ENCODE results near the gene XPO6.

XPO6 gene

DNA sequence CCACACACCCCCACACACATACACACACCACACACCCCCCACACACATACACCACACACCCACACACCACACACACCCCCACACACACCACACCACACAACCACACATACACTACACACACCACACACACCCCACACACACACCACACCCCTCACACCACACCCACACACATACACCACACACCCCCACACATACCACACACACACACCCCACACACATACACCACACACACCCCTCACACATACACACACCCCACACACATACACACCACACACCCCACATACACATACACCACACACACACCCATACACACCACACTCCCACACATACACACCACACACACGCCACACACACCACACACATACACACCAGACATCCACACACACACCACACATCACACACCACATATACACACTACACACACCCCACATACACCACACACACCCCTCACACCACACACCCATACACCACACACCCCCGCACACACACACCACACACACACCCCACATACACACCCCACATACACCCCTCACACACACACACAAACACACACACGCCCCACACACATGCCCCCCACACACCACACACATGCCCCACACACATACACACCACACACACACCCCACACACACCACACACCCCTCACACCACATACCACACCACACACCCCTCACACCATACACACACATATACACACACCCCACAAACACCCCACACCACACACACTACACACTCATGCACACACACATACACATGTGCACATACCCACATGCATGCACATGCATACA lies 122.4 kb downstream of the XPO6 start:
- DNase-seq (ENCODE audit: low read depth): no peak

DNA sequence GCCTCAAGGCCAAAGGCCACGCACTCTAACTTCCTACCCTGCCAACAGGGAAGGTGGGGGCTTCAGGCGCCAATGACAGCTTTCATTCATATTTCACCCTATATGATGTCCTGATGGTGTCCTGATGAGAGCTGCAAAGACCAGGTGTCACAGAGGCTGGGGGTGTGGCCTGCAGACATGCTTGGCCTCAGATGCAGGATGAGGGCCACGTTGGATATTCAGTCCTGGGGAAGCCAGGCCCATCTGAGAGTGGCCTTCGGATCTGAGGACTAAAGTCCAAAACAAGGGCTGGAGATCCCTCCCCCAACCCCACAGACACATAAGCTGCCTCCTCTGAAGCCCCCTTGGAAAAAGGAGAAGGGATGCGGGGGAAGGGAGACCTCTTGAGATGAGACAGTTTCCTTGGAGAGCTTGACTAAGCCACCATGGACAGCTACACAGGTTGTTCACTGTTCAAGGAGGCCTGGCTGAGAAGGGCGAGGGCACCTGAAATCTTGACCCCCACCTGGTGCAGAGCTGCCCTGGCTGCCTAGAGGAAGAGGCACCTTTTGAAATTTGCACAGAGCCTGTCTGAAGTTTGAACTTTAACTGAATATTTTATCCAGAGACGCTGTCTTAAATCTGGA lies 124.0 kb downstream of the XPO6 start:
- DNase-seq (ENCODE audit: low read depth): no peak

DNA sequence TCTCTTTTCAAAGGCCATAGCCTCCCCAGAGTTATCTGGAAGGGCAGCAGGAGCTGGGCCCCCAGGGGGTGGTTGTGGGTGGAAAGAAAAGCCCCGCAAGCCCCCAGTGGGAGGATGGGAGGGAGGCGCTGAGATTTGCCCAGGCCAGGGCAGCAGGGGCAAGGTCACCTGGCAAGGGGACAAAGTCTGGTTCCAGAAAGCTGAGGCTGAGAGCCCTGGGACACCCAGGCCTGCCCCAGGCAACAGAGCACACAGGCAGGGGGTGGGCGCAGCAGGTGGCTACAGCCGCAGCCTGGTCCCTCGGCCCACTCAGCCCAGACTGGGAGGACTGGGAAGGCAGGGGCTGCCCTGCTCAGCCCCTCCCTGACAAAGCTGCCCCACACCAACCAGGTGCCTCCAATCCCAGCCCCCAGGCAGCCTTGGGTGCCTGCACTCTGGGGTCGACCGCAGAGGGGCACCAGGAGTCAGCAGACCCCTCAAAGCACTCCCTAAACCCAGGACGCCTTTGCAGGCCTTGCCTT lies 124.6 kb downstream of the XPO6 start:
- DNase-seq (ENCODE audit: low read depth): no peak

DNA sequence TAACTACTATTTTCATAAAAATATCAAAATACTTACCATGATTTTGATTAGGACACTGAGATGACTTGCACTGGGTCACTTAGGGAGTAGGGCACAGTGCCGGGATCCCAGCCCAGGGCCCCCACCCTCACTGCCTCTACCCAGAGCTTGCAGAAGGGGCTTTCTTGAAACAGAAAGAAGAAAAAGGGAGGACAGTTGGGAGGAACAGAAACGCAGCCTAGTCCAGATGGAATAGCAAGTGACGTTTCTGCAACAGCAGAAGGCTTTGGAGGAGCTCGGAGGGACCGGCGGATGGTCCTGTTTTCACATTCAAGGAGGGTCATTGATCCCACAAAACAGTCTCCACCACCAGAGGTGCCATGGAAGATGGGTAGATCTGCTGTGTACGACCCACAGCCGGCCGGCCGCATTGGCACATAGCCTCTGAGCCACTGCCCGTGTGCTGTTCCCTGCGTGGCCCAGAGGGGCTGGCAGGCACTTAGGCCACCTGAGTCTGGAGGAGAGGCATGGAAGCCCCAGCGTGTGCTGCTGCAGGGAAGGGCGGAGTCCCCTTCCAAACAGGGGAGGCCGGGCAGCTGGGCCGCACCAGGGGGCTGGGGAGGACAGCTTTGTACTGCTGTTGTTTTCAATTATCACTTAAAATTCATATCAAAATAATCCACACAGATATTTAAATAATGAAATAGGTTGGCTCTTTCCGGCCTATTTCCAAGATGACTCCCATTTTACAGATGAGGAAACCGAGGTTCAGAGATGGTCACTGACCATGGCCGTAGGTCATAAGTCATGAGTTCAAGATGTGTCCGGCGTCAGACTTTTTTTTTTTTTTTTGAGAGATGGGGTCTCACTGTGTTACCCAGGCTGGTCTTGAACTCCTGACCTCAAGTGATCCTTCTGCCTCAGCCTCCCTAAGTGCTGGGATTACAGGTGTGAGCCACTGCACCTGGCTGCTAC lies 125.3 kb downstream of the XPO6 start:
- no peak for DNase-seq (ENCODE audit: low read depth)

DNA sequence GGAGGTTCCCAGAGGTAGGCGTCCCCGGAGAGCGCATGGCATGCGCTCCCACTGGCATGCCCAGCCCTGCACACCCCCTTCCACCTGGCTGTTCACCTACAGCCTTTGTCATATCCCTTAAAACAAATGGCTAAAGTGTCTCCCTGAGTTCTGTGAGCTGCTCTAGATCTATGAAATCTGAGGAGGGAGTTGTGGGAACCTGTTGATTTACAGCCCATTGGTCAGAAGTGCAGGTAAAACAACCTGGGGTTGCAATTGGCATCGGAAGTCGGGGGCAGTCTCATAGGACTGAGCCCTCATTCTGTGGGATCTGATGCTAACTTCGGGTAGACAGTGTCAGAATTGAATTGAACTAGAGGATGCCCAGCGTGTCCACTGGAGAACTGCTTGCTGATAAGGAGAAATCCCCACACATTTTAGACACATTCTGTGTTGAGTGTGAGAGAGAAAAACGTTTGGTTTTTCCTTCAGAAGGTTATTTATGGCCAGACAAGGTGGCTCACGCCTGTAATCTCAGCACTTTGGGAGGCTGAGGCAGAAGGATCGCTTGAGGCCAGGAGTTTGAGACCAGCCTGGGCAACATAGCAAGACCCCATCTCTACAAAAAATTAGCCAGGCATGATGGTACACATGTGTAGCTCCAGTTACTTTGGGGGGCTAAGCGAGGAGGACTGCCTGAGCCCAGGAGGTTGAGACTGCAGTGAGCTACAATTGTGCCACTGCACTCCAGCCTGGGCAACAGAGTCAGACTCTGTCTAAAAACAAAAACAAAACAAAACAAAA lies 126.2 kb downstream of the XPO6 start:
- DNase-seq (ENCODE audit: low read depth): no peak

DNA sequence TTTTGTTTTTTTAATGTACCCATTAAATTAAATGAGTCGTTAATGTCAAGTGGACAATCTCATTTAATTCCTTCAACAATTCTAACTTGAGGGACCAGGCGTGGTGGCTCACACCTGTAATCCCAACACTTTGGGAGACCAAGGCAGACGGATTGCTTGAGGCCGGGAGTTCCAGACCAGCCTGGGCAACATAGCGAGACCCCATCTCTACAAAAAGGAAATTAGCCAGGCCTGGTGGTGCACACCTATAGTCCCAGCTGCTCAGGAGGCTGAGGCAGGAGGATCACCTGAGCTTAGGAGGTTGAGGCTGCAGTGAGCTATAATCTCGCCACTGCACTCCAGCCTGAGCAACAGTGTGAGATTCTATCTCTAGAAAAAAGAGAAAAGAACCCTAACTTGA lies 127.6 kb downstream of the XPO6 start:
- DNase-seq (ENCODE audit: low read depth): no peak

DNA sequence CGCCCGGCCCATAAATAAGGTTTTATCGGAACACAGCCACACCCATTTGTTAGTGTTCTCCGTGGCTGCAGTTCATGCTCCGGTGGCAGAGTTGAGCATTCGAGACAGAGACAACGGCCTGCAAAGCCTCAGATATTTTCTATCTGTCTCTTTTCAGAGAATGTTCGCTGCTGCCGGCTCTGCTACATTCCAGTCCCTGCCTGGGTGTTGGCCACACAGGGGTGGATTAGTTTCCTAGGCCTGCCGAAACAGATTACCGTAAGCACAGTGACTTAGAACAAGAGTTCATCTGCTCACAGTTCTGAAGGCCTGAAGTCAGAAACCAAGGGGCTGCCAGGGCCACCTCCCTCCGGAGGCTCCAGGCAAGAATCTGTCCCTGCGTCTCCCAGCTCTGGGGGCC lies 129.1 kb downstream of the XPO6 start:
- peak; percentile 51 for DNase-seq (ENCODE audit: low read depth)

DNA sequence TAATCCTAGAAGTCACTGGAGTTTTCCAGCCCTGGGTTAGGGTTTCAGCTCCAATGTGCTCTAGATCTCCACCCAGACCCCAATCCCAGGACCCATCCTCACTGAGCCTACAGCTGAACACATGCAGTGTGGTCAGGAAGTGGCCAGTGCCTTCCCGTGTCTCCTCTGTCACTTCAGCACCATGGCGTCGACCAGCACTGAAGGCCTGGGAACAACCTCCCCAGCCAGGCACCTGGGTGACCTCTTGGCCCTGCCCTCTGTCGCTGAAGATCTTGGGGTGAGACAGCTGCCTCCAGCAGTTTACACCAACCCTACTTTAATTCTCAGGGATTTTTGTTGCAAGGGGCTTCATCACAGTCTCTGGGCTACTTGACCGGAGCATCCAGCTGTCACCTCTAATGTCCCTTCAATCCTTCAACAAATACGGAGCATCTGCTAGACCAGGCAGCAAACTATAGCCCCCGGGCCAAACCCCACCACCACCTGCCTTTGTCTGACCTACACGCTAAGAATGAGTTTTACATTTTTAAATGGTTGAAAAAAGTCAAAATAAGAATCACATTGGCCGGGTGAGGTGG lies 130.3 kb downstream of the XPO6 start:
- DNase-seq (ENCODE audit: low read depth): no peak

DNA sequence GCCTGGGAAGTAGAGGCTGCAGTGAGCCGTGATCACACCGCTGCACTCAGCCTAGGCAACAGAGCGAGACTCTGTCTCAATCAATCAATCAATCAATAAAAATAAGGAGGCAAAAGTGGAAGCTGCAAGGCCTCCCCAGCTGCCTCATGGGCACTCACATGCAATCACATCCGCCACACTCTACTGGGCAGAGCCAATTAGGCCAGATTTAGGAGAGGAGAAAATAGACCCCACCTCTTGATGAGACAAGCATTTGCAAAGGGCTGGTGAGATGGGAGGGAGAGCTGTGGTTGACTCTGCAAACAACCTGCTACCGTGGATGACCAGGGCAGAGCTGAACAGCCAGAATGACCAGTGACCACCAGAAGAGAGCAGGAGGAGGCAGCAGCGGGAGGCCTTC lies 133.5 kb downstream of the XPO6 start:
- DNase-seq (ENCODE audit: low read depth): no peak

DNA sequence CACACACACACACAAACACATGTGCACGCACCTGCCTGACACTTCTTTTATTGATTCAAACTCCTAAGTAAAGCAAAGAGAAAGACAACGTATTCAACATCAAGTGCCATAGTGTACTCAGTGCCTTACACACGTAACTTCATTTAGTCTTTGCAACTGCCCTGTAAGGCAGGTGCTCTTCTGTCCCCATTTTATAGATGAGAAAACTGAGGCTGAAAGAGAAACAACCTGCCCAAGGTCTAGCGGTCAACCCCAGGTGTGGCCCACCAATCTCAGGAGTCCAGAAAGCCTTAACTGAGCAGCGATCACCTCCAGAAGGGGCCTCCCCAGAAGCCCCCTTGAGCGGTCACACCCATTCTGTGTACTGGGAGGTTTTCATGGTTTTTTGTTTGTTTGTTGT lies 137.9 kb downstream of the XPO6 start:
- DNase-seq (ENCODE audit: low read depth): no peak

DNA sequence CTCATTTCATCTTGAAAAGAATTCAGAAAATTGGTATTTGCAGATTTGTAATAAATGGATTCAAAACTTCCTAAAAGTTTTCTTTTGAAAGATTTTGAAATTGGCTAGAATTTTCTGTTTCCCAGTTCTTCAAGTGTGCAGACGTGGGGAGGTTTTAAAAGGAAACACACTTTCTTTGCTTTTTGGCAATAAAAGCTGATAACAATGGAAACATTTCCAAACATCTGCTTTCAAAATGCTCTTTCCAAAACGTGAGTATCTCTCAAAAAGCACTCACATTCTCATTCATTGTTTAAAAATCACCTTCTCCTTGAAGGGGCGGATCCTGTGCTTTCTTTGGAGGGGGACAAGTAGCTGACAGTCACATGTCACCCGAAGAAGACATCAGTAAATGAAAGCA lies 139.7 kb downstream of the XPO6 start:
- no peak for DNase-seq (ENCODE audit: low read depth)

DNA sequence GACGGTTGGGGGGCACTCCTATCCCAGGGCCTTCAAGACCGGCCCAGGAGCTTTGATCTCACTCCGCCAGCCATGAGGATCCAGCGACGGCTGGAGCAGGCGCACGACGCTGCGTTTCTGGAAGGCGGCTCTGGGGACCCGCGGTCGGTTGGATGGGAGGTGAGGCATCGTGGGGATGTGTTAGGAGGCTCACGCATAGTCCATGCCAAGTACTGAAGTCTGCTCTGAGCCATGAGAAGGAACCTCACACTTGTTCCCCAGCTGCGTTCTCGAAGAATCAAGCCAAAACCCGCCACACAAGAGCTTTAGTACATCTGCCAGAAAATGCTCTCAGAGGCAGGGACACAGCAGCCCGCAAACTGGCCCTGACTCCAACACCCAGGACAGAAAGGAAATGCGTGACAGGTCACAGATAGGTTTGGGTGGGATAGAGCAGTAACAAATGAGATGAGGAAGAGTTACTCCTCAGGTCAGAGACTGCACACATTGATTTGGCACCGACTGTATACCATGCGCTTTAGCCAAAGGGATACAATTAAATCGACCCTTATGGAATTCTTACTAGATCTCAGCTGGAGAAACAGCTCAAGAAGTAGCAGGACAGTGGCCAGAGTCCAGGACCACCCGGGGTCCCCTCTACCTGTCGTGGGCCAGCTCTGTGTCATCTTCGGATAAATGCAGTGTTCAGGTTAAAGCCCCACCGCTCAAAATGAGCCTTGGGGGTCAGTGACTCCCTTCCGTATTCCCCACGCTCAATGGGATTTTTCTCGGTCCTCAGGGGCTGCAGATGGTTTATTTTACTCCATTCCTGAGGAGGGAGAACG lies 141.6 kb downstream of the XPO6 start:
- no peak for DNase-seq (ENCODE audit: low read depth)

DNA sequence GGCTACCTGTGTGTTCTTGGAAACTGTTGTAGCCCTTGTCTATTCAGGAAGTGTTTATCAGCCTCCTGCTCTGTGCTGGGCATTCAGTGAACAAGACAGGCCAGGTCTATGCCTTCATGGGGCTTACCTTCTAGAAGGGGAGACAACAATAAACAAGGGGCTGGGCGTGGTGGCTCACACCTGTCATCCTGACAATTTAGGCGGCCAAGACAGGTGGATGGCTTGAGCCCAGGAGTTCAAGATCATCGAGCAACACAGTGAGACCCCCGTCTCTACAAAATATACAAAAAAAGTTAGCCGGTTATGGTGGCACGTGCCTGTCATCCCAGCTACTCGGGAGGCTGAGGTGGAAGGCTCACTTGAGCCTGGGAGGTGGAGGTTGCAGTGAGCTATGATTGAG lies 142.8 kb downstream of the XPO6 start:
- no peak for DNase-seq (ENCODE audit: low read depth)

DNA sequence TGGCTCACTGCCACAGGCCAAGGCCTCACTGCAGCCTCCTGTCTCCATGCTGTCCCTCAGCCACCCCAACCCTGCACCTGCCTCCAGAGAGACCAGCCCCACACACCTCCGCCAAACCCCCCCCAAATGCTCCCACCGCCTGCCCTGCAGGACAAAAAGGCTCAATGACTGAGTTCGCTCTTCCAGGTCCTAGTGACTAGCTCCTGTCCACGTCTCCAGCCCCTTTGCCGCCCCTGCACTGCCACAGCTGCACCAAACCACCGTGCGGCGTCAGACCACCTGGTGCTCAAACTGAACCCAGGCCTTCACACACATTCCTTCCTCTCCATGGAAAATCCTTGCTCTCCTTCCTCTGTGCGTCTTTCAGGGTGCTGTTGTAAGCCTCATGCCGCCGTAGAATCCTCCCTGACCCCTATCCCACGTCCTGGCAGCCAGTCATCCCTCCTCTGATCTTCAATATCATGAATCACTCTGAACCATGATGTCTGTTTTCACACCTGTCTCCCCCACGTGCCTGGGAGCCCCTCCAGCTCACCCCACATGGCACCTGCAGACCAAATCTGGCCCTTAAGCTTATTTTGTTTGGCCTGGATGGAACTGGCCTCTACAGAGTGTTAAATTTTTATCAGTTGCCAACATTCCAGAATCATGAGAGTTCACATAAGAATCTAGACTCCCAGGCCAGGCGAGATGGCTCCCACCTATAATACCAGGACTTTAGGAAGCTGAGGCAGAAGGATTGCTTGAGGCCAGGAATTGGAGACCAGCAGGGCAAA lies 144.0 kb downstream of the XPO6 start:
- DNase-seq (ENCODE audit: low read depth): peak; percentile 45

DNA sequence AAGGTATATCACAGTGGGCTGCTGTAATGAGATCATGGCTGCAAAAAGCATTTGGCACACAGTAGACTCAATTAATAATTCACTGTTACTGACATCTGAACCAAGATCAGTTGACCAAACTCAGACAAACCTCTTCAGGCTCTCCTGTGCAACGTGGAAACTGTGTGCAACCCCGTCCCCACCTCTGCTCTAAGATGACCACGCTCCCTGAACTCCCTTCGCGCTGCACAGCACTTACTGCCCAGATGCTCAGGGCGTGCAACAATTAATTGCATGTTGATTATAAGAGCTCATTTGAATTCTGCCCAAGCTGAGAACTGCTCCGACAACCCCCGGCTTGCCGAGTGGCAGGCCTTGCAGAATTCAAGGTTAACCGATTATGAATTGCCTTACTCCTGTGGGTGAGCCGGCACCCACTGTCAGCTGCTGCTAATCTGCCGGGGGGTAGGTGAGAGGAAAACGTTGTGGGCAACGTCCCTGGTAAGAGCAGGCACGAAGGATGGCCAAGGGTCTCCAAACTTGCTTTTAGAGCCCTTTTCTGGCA lies 147.0 kb downstream of the XPO6 start:
- no peak for DNase-seq (ENCODE audit: low read depth)

DNA sequence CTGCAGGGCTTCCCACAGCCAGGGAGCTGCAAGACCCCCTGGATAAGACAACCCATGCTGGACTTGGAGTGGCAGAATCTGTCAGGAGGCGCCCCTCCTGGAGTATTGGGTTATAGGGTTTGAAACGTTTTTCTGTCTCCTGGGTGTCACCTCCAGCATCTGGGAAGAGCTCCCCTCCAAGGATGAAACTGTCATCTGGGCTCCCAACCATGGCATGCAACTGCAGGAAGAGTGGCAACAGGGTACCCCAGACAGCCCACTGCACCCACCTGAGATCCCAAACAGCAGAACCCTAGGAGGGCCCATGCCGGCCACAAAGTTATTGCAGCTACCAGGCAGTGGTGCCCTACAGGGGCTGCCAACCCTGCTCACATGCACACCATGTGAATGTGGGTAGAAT lies 147.6 kb downstream of the XPO6 start:
- no peak for DNase-seq (ENCODE audit: low read depth)

DNA sequence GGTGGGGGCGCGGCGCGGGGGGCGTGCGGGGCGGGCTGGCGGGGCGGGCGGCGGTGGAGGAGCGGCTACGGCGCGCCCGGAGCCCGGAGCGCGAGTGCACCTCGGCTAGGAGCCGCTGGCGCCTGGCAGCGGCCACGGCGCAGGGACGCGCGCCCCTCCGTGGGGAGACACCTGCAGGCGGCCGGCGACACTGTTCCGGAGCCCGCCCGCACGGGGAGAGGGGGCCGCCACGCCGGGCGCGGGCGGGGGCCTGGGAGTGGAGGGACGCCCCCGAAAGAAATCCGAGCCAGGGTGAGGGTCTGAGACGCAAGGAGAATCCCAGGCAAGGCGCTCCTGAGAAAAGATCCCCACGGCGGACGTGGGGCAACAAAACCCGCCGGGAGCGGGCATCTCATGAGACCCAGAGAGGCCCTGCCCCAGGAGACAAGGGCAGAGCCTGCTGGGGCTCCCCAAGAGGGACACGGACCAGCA lies 148.1 kb downstream of the XPO6 start, which contains the start of gene GSG1L:
Gene GSG1L, minus strand, starts transcription at position 124 of the 471 bp plus-strand sequence. CDS start 290 bp downstream, outside the sequence.
- no peak for DNase-seq (ENCODE audit: low read depth)

DNA sequence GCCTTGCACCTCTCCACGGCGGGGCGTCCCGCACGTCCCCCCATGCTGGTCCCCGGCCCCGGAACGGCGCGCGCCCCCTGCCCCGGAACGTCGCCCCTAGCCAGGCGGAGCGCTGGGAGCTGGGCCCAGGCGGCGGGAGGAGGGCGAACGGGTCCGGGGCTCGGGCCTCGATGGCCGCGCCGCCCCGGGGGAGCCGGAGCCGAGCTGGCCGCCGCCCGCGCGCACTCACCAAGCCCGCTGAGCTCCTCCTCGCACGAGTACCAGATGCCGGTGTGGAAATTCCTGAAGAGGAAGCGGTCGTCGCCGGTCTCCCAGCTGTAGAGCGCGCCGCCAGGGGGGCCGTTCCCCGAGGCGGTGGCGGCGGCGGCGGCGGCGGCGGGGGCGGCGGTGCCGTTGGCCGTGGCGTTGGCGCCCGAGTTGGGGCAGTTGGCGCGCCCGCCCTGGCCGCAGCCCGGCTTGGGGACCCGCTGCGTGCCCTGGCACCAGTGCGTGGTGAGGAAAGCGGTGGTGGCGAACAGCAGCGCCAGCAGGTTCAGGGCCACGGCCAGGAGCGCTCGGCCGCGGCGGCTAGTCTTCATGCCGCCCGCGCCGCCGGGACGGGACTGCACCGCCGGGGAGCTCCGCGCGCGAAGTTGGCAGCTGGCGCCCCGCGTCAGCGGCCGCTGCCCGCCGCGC lies 148.8 kb downstream of the XPO6 start:
- no peak for DNase-seq (ENCODE audit: low read depth)
